Activated T-helper 2 cell treated with anti-CD3 and anti-CD28 coated beads, Interferon-gamma antibody, Interleukin-2, Interleukin-4, amounts not matched to agents 10 μg/mL and 5 μg/mL and 100 μg/mL, durations not matched to agents 14 hours and 24 hours and 36 hours (primary cell): ENCODE data around the gene SPATA13. TPM values are rescaled to one million over a fixed set of nuclear protein-coding genes. Genes with fewer than 3 reads are reported as not detected.
"Not testable (repeated sequence)": the region's sequence is repeated elsewhere in the genome, so short reads cannot be mapped to it uniquely, and the experiment has no call there.

Experiments used
- DNase-seq: peaks from one replicate; pipeline ENCODE4 v3.0.0; 2021; ENCODE audit warnings: low spot score
- H3K27ac Mint-ChIP-seq: one replicate; pipeline ENCODE4 v1.8.0; 2021; ENCODE audit warnings: mixed read lengths
- H3K27me3 Mint-ChIP-seq: one replicate; pipeline ENCODE4 v1.8.0; 2021; ENCODE audit warnings: low read depth, mixed read lengths
- H3K36me3 Mint-ChIP-seq: one replicate; pipeline ENCODE4 v1.8.0; 2021; ENCODE audit warnings: low read depth, mixed read lengths
- H3K4me1 Mint-ChIP-seq: one replicate; pipeline ENCODE4 v1.8.0; 2021; ENCODE audit warnings: low read depth, mixed read lengths
- H3K4me3 Mint-ChIP-seq: one replicate; pipeline ENCODE4 v1.8.0; 2021; ENCODE audit warnings: low read depth, mild to moderate bottlenecking, moderate library complexity, mixed read lengths
- H3K9me3 Mint-ChIP-seq: one replicate; pipeline ENCODE4 v1.8.0; 2021; ENCODE audit warnings: mixed read lengths
- intact Hi-C: fragments of 100-400 bp; cut with micrococcal nuclease; formaldehyde crosslinking; loops from one replicate; pipeline ENCODE4 v1.15.1; 2023
- total RNA-seq: library from RNA; stranded (reverse); gene quantifications from 2 replicates; pipeline ENCODE4 v1.2.3, GENCODE V29; 2022

SPATA13 gene
- total RNA-seq, 1 donor from 2014 or later, result 44.9 TPM

GRCh38 chr13:24288870-24289269, 128.3 kb downstream of the SPATA13 start:
- Mint-ChIP-seq H3K36me3 (peaks cover 81% of the 10 kb centered on the region), H3K9me3 (no peaks in the 10 kb centered on the region), H3K27ac (no peak overlapping the region), H3K27me3 (no peaks in the 10 kb centered on the region), H3K4me3 (no peak overlapping the region), H3K4me1 (no peaks in the 10 kb centered on the region)
- DNase-seq, result no peak
- intact Hi-C loops, result no loop called here

GRCh38 chr13:24290280-24290932, 129.9 kb downstream of the SPATA13 start:
- Mint-ChIP-seq H3K36me3 (peaks cover 83% of the 10 kb centered on the region), H3K4me3 (no peak overlapping the region), H3K27me3 (no peaks in the 10 kb centered on the region), H3K4me1 (no peaks in the 10 kb centered on the region), H3K9me3 (no peaks in the 10 kb centered on the region), H3K27ac (no peak overlapping the region)
- DNase-seq, result no peak
- intact Hi-C loops, result no loop called here

- Mint-ChIP-seq H3K27ac (no peak overlapping the region), H3K9me3 (no peaks in the 10 kb centered on the region), H3K4me1 (no peaks in the 10 kb centered on the region), H3K27me3 (no peaks in the 10 kb centered on the region), H3K4me3 (no peak overlapping the region), H3K36me3 (peaks cover 84% of the 10 kb centered on the region)
- DNase-seq, result no peak
- intact Hi-C loops, result no loop called here
Observed at GRCh38 chr13:24292481-24292880, 132.0 kb downstream of the SPATA13 start.

- no peak overlapping the region for H3K27ac Mint-ChIP-seq
- no peaks in the 10 kb centered on the region for H3K4me1 Mint-ChIP-seq
- H3K4me3 Mint-ChIP-seq, result no peak overlapping the region
- H3K9me3 Mint-ChIP-seq, result no peaks in the 10 kb centered on the region
- no peak for DNase-seq
- no peaks in the 10 kb centered on the region for H3K27me3 Mint-ChIP-seq
- peaks cover 81% of the 10 kb centered on the region for H3K36me3 Mint-ChIP-seq
- intact Hi-C loops, result no loop called here
Observed at GRCh38 chr13:24293746-24294145, 133.2 kb downstream of the SPATA13 start.

- no peak overlapping the region for H3K27ac Mint-ChIP-seq
- H3K4me1 Mint-ChIP-seq, result no peaks in the 10 kb centered on the region
- no peaks in the 10 kb centered on the region for H3K27me3 Mint-ChIP-seq
- H3K9me3 Mint-ChIP-seq, result no peaks in the 10 kb centered on the region
- no peak overlapping the region for H3K4me3 Mint-ChIP-seq
- no peak for DNase-seq
- intact Hi-C loops, result no loop called here
- H3K36me3 Mint-ChIP-seq, result peaks cover 88% of the 10 kb centered on the region
Observed at GRCh38 chr13:24299488-24300114, 139.1 kb downstream of the SPATA13 start.

GRCh38 chr13:24301434-24301833, 140.9 kb downstream of the SPATA13 start:
- H3K4me3 Mint-ChIP-seq, result no peak overlapping the region
- peaks cover 83% of the 10 kb centered on the region for H3K36me3 Mint-ChIP-seq
- DNase-seq, result no peak
- no peaks in the 10 kb centered on the region for H3K27me3 Mint-ChIP-seq
- H3K9me3 Mint-ChIP-seq, result no peaks in the 10 kb centered on the region
- H3K4me1 Mint-ChIP-seq, result no peaks in the 10 kb centered on the region
- intact Hi-C loops, result no loop called here
- no peak overlapping the region for H3K27ac Mint-ChIP-seq

- Mint-ChIP-seq H3K4me3 (no peak overlapping the region), H3K36me3 (peaks cover 78% of the 10 kb centered on the region), H3K27ac (no peak overlapping the region), H3K4me1 (no peaks in the 10 kb centered on the region), H3K27me3 (no peaks in the 10 kb centered on the region), H3K9me3 (no peaks in the 10 kb centered on the region)
- intact Hi-C loops, result no loop called here
- no peak for DNase-seq
Observed at GRCh38 chr13:24301911-24302310, 141.4 kb downstream of the SPATA13 start.

GRCh38 chr13:24304620-24305019, 144.1 kb downstream of the SPATA13 start:
- Mint-ChIP-seq H3K4me3 (no peak overlapping the region), H3K9me3 (no peaks in the 10 kb centered on the region), H3K36me3 (peaks cover 56% of the 10 kb centered on the region), H3K4me1 (no peaks in the 10 kb centered on the region), H3K27me3 (no peaks in the 10 kb centered on the region), H3K27ac (no peak overlapping the region)
- DNase-seq, result no peak
- intact Hi-C loops, result no loop called here

GRCh38 chr13:24306632-24307031, 146.1 kb downstream of the SPATA13 start:
- H3K27ac Mint-ChIP-seq, result no peak overlapping the region

GRCh38 chr13:24307211-24308067, 146.9 kb downstream of the SPATA13 start:
- H3K4me1 Mint-ChIP-seq, result no peaks in the 10 kb centered on the region
- no peaks in the 10 kb centered on the region for H3K9me3 Mint-ChIP-seq
- H3K4me3 Mint-ChIP-seq, result no peak overlapping the region
- DNase-seq, result no peak
- H3K36me3 Mint-ChIP-seq, result peaks cover 32% of the 10 kb centered on the region
- H3K27ac Mint-ChIP-seq, result no peak overlapping the region
- no peaks in the 10 kb centered on the region for H3K27me3 Mint-ChIP-seq
- intact Hi-C loops, result no loop called here

More at GRCh38 chr13:24306632-24307031, 146.1 kb downstream of the SPATA13 start:
- Mint-ChIP-seq H3K4me1 (no peaks in the 10 kb centered on the region), H3K36me3 (peaks cover 38% of the 10 kb centered on the region), H3K9me3 (no peaks in the 10 kb centered on the region), H3K4me3 (no peak overlapping the region), H3K27me3 (no peaks in the 10 kb centered on the region)
- intact Hi-C loops, result no loop called here
- DNase-seq, result no peak

GRCh38 chr13:24308068-24308445, 147.5 kb downstream of the SPATA13 start:
- H3K36me3 Mint-ChIP-seq, result peaks cover 25% of the 10 kb centered on the region
- H3K27ac Mint-ChIP-seq, result no peak overlapping the region
- intact Hi-C loops, result no loop called here
- H3K9me3 Mint-ChIP-seq, result no peaks in the 10 kb centered on the region
- no peaks in the 10 kb centered on the region for H3K4me1 Mint-ChIP-seq
- no peak overlapping the region for H3K4me3 Mint-ChIP-seq
- no peak for DNase-seq
- H3K27me3 Mint-ChIP-seq, result no peaks in the 10 kb centered on the region

GRCh38 chr13:24308488-24309020, 148.0 kb downstream of the SPATA13 start:
- intact Hi-C loops, result no loop called here
- H3K27me3 Mint-ChIP-seq, result no peaks in the 10 kb centered on the region
- H3K36me3 Mint-ChIP-seq, result peaks cover 20% of the 10 kb centered on the region
- no peak for DNase-seq
- H3K4me1 Mint-ChIP-seq, result no peaks in the 10 kb centered on the region
- no peak overlapping the region for H3K27ac Mint-ChIP-seq
- H3K4me3 Mint-ChIP-seq, result no peak overlapping the region
- no peaks in the 10 kb centered on the region for H3K9me3 Mint-ChIP-seq

GRCh38 chr13:24309300-24309699, 148.8 kb downstream of the SPATA13 start, which contains the start of gene C1QTNF9:
Gene C1QTNF9, plus strand, starts transcription at chr13:24309580. Its CDS starts 6,424 bp downstream, at chr13:24316004.
- DNase-seq, intact Hi-C loops, H3K27ac Mint-ChIP-seq, H3K27me3 Mint-ChIP-seq, H3K4me3 Mint-ChIP-seq, H3K4me1 Mint-ChIP-seq, H3K9me3 Mint-ChIP-seq: not testable (repeated sequence)
- peaks cover 16% of the 10 kb centered on the region for H3K36me3 Mint-ChIP-seq
